22Rv1 (cell line): ENCODE results near the gene GALNT17.

Experiments used
- ZFX ChIP-seq: fragments of 450-650 bp; IDR thresholded peaks from 2 replicates; pipeline ENCODE4 v1.6.1; 2017; ENCODE audit warnings: antibody characterized with exemption, borderline replicate concordance
- TF ChIP-seq, protein P1 (sequence below): fragments of 450-650 bp; IDR thresholded peaks from 2 replicates; pipeline ENCODE4 v1.5.1; 2017; ENCODE audit warnings: mild to moderate bottlenecking

DNA sequence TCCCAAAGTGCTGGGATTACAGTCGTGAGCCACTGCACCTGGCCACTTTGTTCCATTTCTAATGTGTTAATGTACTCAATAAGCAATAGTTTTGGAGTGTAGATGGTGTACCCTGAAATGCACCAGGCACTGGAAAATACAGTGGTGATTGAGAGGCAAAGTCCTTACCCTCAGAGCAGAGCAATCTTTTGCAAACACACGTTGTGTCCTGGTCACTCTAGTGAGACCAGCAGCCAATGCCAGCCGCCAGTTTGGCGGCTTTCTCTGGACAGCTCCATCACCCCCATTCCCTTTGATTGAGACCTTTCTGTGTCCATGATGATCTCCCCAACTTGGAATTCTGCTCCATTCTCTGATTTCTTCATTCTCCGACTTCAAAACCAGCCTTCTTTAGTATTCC is 231.3 kb downstream of the GALNT17 start:
- TF ChIP-seq, protein P1, sequence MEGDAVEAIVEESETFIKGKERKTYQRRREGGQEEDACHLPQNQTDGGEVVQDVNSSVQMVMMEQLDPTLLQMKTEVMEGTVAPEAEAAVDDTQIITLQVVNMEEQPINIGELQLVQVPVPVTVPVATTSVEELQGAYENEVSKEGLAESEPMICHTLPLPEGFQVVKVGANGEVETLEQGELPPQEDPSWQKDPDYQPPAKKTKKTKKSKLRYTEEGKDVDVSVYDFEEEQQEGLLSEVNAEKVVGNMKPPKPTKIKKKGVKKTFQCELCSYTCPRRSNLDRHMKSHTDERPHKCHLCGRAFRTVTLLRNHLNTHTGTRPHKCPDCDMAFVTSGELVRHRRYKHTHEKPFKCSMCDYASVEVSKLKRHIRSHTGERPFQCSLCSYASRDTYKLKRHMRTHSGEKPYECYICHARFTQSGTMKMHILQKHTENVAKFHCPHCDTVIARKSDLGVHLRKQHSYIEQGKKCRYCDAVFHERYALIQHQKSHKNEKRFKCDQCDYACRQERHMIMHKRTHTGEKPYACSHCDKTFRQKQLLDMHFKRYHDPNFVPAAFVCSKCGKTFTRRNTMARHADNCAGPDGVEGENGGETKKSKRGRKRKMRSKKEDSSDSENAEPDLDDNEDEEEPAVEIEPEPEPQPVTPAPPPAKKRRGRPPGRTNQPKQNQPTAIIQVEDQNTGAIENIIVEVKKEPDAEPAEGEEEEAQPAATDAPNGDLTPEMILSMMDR = no peak
- no peak for TF ChIP-seq ZFX
